Stimulated activated CD4-positive, alpha-beta T cell treated with anti-CD3 and anti-CD28 coated beads, Interleukin-1b, Interleukin-23, amount 100 ng/mL, for 1 hour (primary cell): ENCODE measurements around the gene KCNK2.

Experiments used
- DNase-seq, 2 donors: peaks; one replicate each; pipeline ENCODE4 v3.0.0-alpha.2; 2020; ENCODE audit warnings: low read depth in 2 of 2

Gene KCNK2

GRCh38 chr1:215095524-215095923, 13.0 kb downstream of the KCNK2 start:
- no peak for DNase-seq

- no peak for DNase-seq
These were observed 19.0 kb downstream of the KCNK2 start for GRCh38 chr1:215101511-215101910.

GRCh38 chr1:215104283-215104682, 21.7 kb downstream of the KCNK2 start:
- DNase-seq: no peak

DNA sequence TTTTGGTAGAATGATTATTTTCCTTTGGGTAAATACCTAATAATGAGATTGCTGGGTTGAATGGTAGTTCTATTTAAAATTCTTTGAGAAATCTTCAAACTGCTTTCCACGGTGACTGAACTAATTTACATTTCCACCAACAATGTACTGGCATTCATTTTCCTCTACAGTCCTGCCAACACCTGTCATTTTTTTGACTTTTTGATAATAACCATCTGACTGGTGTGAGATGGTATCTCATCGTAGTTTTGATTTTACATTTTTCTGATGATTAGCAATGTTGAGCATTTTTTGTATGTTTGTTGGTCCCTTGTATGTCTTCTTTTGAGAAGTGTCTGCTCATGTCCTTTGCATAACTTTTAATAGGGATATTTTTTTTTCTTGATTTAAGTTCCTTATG, 23.5 kb downstream of the KCNK2 start:
- DNase-seq: no peak

DNA sequence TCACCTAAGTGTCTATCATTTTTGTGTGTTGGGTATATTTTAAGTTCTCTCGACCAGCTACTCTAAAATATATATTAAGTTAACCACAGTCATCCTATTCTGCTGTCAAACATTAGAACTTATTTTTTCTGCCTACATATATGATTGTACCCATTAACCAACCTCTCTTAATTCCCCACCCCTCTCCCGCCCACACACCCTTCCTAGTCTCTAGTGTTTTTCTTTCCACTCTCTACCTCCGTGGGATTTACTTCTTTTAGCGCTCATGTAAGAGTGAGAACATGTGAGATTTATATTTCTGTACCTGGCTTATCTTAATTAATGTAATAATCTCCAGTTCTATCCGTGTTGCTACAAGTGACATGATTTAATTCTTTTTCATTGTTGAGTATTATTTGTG, 26.6 kb downstream of the KCNK2 start:
- DNase-seq: no peak

- no peak for DNase-seq
These were observed 29.4 kb downstream of the KCNK2 start for GRCh38 chr1:215111916-215112315.

DNA sequence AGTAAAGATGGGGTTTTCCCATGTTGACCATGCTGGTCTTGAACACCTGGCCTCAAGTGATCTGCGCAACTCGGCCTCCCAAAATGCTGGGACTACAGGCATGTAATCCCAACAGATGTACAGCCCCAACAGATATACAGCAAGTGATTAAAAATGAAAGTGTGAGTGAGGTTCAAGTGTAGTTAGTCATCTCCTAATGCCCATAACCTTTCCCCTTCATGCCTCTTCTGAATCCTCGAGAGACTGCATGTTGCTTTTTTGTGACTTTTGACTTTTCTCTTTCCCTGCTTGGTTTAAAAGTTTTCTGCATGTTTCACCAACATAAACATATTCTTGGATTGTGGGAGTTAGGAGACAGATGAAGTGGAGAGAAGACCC, 31.2 kb downstream of the KCNK2 start:
- no peak for DNase-seq

DNA sequence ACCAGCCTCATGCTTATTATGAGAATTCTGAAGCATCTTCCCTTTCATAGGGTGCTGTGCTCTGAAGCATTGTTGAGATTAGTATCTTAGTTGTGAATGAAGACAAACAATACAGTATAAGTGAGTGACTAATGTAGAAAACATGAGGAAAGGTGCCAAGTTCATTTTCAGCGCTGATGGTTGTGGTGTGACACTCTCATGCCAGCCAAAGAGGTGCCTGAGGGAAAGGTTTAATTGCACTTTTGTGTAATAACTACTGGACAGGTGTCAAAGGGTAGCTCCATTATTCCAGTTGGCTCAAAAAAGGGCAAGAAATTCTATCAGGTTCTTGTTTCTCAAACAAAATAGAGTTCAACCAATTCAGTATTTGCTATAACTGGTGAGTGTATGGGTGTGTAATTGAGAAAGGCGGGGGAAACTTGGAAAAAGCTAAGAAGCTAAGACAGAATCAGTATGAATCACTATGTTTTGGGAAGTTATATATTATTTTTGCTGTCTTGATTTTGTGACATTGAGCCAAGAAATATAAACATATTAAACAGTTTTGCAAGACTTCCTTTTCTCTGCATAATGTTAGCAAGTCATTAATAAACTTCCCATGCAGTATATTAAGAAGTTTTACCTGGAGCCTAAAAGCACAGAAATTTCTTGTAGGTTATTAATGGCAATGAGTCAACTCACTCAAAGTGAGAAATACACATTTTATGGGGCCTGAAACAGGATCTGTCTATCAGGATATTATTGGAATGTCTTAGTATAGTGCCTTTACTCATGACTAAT, 31.8 kb downstream of the KCNK2 start:
- no peak for DNase-seq

DNA sequence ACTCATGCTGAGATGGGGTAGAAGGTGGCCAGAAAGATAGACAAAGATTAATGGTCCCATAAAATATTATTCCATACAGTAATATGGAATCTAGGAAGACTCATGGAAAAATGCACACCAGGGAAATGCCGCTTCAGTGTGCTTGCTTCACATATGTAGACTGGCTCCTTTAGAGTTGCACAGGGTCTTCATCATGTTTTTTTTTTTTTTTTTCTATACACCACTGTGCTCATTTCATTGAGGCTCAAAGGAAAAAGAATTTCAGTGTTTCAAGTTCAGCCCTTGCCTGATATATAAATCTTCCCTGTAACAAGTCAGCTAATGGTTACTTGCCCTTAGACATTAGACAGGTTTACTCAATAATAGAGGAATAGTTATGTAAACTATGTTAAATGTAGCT, 33.2 kb downstream of the KCNK2 start:
- DNase-seq: no peak

- no peak for DNase-seq
These were observed 35.5 kb downstream of the KCNK2 start for GRCh38 chr1:215118081-215118480.

DNA sequence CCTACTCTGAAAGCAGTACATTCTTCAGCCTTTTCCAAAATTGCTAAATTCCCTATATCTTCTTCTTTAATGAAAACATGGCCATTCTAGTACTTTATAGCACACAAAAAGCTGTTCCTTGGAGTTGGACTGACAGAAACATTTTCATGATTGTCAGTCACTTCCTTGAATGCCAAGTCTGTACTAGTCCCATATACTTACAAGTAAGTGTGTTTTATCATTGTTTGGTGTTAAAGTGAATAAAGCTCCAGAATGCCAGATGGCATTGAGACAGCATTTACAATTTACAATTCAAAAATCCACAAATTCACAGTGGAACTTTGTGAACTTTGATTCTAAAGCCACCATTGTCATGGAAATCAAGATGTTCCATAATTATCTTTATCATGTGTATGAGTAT, 36.5 kb downstream of the KCNK2 start:
- no peak for DNase-seq

DNA sequence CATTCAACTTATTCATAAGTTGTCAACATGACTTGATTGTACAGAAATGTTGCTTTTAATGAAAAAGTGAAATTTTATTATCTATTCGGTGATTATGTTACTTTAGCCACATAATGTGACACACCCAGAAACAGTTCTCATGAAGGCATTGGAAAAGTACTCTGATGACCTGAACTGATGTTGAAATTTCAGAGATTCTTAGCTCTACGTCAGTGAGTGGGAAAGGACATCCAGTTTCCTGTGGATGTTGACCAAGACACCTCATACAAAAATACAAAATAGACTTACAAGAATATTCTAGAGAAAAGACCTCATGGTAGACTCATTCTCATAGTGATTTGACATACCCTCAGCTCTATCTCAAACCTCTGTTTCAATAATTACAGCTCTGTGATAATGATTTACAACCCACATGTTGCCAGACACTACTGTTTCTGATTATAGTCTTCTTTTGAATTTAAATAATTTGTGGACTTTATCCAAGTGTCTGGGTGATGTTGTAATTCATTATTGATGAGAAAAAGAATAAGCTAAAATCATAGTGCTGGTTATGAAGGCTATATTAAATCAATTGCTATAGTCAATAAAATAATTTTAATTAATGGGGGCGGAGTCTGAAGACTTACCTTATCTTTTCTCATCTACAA, 37.3 kb downstream of the KCNK2 start:
- DNase-seq: no peak

DNA sequence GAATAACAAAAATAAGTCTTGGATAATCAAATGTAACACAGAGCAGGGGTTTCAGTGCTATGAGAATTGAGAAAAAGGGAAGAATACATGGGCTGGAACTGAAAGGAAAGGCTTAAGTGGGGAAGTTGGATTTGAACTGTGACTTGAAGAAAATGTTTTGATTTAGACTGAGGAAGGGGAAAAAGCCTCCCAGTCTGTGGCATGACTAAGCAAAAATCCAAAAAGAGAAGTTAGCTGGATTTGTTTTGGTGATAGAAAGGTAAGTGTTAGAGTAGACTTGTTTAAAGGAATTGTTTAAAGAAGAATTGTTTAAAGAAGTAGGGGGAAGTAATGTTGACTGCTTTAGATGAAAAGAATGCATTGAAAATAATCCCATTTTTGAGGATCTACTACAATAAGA, 46.0 kb downstream of the KCNK2 start:
- DNase-seq: no peak

GRCh38 chr1:215131291-215131690, 48.8 kb downstream of the KCNK2 start:
- DNase-seq: no peak

- DNase-seq: no peak
These were observed 49.6 kb downstream of the KCNK2 start for GRCh38 chr1:215132156-215132555.

GRCh38 chr1:215133532-215133931, 51.0 kb downstream of the KCNK2 start:
- DNase-seq: no peak

DNA sequence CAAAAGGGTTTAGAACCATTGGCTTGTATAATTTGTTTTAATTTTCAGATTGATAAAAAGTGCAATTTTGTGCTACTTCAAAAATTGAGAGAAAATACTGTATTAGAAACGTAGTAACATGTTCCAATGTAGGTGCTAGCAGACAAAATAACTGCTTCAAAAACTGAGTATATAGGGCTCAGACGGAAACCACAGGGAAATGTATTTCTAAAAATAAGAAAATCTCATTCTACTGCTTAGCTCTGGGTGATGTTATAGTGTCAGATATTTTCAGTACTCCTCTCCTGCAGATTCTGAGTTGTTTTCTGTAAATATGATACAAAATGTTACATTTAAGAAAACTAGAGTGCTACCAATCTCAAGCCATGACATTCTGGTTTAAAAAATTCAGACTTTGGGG, 55.4 kb downstream of the KCNK2 start:
- DNase-seq: no peak

GRCh38 chr1:215140135-215140534, 57.6 kb downstream of the KCNK2 start:
- DNase-seq: no peak

GRCh38 chr1:215141460-215141859, 58.9 kb downstream of the KCNK2 start:
- DNase-seq: no peak

- no peak for DNase-seq
These were observed 61.0 kb downstream of the KCNK2 start for GRCh38 chr1:215143497-215143896.

DNA sequence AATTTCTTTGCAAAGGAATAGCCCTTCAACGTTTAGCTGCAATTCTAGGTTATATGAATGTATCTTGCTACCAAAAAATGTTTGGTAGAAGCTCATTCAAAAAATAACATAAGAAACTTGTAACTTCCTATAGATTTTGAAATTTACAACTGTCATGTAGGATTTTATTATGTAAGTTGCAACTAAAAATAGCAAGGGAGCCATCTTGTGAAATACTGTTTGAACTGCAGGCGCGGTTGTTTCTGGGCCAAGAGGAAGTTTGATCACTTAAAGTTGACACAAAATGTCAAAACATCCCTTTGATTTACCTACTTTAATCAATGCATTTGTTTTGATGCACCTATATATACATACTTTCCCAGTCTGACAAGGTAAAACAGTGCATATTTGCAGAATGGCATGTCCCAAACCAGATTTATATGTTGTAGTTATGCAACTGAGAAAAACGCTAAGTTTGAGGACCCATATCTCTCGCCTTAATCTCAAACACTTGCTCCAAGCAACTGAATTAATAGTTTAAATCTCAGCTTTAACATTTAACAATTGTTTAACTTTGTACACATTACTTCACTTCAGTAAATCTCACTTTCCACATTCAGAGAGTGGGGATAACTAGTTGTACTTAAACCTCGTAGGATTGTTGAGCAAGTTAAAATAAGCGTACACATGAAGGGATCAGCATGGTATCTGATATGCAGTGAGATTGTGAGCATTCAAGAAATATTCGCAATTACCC, 63.9 kb downstream of the KCNK2 start:
- DNase-seq: no peak

GRCh38 chr1:215147024-215147423, 64.5 kb downstream of the KCNK2 start:
- no peak for DNase-seq
